SK-N-SH (cell line): ENCODE measurements around the gene SCO2. TPM values are rescaled to one million over a fixed set of nuclear protein-coding genes. Genes with fewer than 3 reads are reported as not detected.

Experiments used
- CTCF ChIA-PET: fragments of 300-600, 350-600 bp; formaldehyde crosslinking; extraction: SDS; loops from one replicate; lab custom pipeline; 2021; lab: Yijun Ruan, JAX
- POLR2A ChIA-PET: fragments of 350-600 bp; sonication (Branson Sonifier 250); formaldehyde crosslinking; extraction: SDS; loops from one replicate; lab custom pipeline; 2020; ENCODE audit warnings: antibody characterized with exemption, inconsistent platforms; lab: Yijun Ruan, JAX
- DNase-seq: peaks from one replicate; pipeline ENCODE4 v3.0.0; 2012
- H2AFZ ChIP-seq: fragments of 200-600 bp; sonication (generic); 2 replicates; pipeline ENCODE4 v1.8.1; 2016; ENCODE audit warnings: antibody characterized with exemption, mild to moderate bottlenecking, low read depth
- H3F3A ChIP-seq: fragments of 200-600 bp; sonication (generic); replicated peaks from 2 replicates; pipeline ENCODE3; 2016; ENCODE audit warnings: antibody characterized with exemption, mild to moderate bottlenecking; ENCODE audit not compliant: insufficient read depth
- H3K27ac ChIP-seq, 2 experiments: fragments of 200-500 bp in 1 of 2; fragments of 200-600 bp in 1 of 2; sonication (Bioruptor generic) in 1 of 2; sonication (generic), shearing (Covaris generic) in 1 of 2; 2 replicates each; pipeline versions ENCODE4 v1.5.1 to v1.6.1; 2014 to 2016; ENCODE audit warnings: low read depth in 2 of 2, inconsistent platforms in 1 of 2, low read length in 1 of 2, mild to moderate bottlenecking in 1 of 2, mixed read lengths in 1 of 2
- H3K27me3 ChIP-seq: fragments of 200-600 bp; sonication (generic), shearing (Covaris generic); 2 replicates; pipeline ENCODE4 v1.6.1; 2016; ENCODE audit warnings: mixed run types; ENCODE audit not compliant: insufficient read depth
- H3K36me3 ChIP-seq, 2 experiments: fragments of 200-500 bp in 1 of 2; fragments of 200-600 bp in 1 of 2; sonication (Bioruptor generic) in 1 of 2; sonication (generic) in 1 of 2; replicated peaks in 1 of 2; 2 replicates each; pipeline versions ENCODE3 to v1.5.1; 2014 to 2016; ENCODE audit warnings: low read length in 1 of 2, mild to moderate bottlenecking in 1 of 2; ENCODE audit not compliant: insufficient read depth in 2 of 2, control insufficient read depth in 1 of 2
- H3K4me1 ChIP-seq, 2 experiments: fragments of 200-500 bp in 1 of 2; fragments of 200-600 bp in 1 of 2; sonication (Bioruptor generic) in 1 of 2; sonication (generic), shearing (Covaris generic) in 1 of 2; 2 replicates each; pipeline versions ENCODE4 v1.5.1 to v1.6.1; 2014 to 2016; ENCODE audit warnings: low read depth in 1 of 2, low read length in 1 of 2, mixed run types in 1 of 2; ENCODE audit not compliant: insufficient read depth in 2 of 2, control insufficient read depth in 1 of 2
- H3K4me2 ChIP-seq: fragments of 200-600 bp; sonication (generic), shearing (Covaris generic); 2 replicates; pipeline ENCODE4 v1.6.1; 2017; ENCODE audit warnings: mixed run types
- H3K4me3 ChIP-seq, 2 experiments: fragments of 200-500 bp in 1 of 2; fragments of 200-600 bp in 1 of 2; sonication (Bioruptor generic) in 1 of 2; sonication (generic), shearing (Covaris generic) in 1 of 2; 2 replicates each; pipeline versions ENCODE4 v1.5.1 to v1.8.1; 2014 to 2016; ENCODE audit warnings: low read depth in 2 of 2, inconsistent platforms in 1 of 2, low read length in 1 of 2, mild to moderate bottlenecking in 1 of 2, mixed read lengths in 1 of 2, moderate library complexity in 1 of 2
- H3K79me2 ChIP-seq: fragments of 200-600 bp; sonication (generic); 2 replicates; pipeline ENCODE4 v1.8.1; 2017; ENCODE audit warnings: mild to moderate bottlenecking; ENCODE audit not compliant: insufficient read depth
- H3K9ac ChIP-seq: fragments of 200-600 bp; sonication (generic); 2 replicates; pipeline ENCODE4 v1.6.1; 2017; ENCODE audit warnings: mixed run types
- H3K9me2 ChIP-seq: fragments of 200-600 bp; sonication (generic); 2 replicates; pipeline ENCODE4 v1.6.1; 2017; ENCODE audit warnings: mixed run types
- H3K9me3 ChIP-seq: fragments of 200-600 bp; sonication (generic); 2 replicates; pipeline ENCODE4 v1.6.1; 2017; ENCODE audit warnings: mixed run types, mild to moderate bottlenecking, moderate library complexity
- H4K20me1 ChIP-seq: fragments of 200-600 bp; sonication (generic); 2 replicates; pipeline ENCODE4 v1.6.1; 2017; ENCODE audit warnings: mild to moderate bottlenecking, mixed run types; ENCODE audit not compliant: insufficient read depth
- EZH2phosphoT487 ChIP-seq: fragments of 200-600 bp; sonication (generic); IDR thresholded peaks from 2 replicates; pipeline ENCODE4 v1.6.1; 2017; ENCODE audit warnings: low read depth, mixed run types, mild to moderate bottlenecking, antibody characterized with exemption, moderate library complexity, borderline replicate concordance
- GATA2 ChIP-seq: sonication (generic); formaldehyde crosslinking; IDR thresholded peaks from 2 replicates; pipeline ENCODE4 v1.5.0; 2020; ENCODE audit warnings: mild to moderate bottlenecking, missing genetic modification reagents
- NFIC ChIP-seq: IDR thresholded peaks from 2 replicates; pipeline ENCODE4 v1.4.0; 2012; ENCODE audit warnings: borderline replicate concordance
- POLR2AphosphoS5 ChIP-seq: IDR thresholded peaks from 2 replicates; pipeline ENCODE4 v1.6.1; 2012; ENCODE audit warnings: low read depth, low read length
- RCOR1 ChIP-seq: fragments of 150-350 bp; IDR thresholded peaks from 2 replicates; pipeline ENCODE4 v1.6.1; 2017; ENCODE audit warnings: antibody characterized with exemption, low read length
- TAF1 ChIP-seq: IDR thresholded peaks from 2 replicates; pipeline ENCODE4 v1.6.1; 2012; ENCODE audit warnings: low read depth, mild to moderate bottlenecking, low read length, moderate library complexity, borderline replicate concordance
- TCF12 ChIP-seq: IDR thresholded peaks from 2 replicates; pipeline ENCODE4 v1.4.0; 2012
- TEAD4 ChIP-seq: IDR thresholded peaks from 2 replicates; pipeline ENCODE4 v1.4.0; 2012; ENCODE audit warnings: mild to moderate bottlenecking, borderline replicate concordance; ENCODE audit not compliant: insufficient read depth
- WGBS: methylation state at CpG from one replicate; pipeline ENCODE4 v1.1.6; 2017; ENCODE audit warnings: low lambda C conversion rate; 5-methylcytosine and 5-hydroxymethylcytosine counted together
- polyA plus RNA-seq, 3 experiments: library from polyadenylated mRNA; depleted of rRNA; stranded (reverse); fragments of >200 nt; gene quantifications; 2 replicates each; pipeline ENCODE4 v1.2.3, GENCODE V29; 2012
- TF ChIP-seq, protein P1 (sequence below): IDR thresholded peaks from 2 replicates; pipeline ENCODE4 v1.6.1; 2012; ENCODE audit warnings: mild to moderate bottlenecking, low read depth, low read length, moderate library complexity
- TF ChIP-seq, protein P2 (sequence below): IDR thresholded peaks from 2 replicates; pipeline ENCODE4; 2012

SCO2 gene
- polyA plus RNA-seq, 1 of the 3 experiments (the other 2 are of a cell fraction) = 4.0 TPM

DNA sequence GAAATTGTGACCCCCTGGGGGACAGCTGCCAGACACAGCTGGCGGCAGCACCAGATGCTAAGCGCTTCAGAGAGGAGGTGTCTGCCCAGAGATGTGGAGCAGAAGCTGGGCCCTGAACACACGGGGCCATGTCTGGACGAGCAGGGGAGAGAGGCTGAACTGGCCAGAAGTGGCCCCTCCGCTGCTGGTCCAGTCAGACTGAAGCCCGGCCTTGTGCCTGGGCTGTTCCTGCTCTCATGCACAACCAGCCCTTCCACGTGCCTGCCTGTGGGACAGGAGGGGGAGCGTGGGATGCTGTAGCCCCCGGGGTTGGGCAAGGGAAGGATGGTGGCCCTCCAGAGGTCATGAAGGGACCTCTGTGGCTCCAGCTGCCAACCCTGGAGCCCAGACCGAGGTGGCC is 42.3 kb downstream of the SCO2 start:
- Histone ChIP-seq H3K9ac (no peak overlapping the region), H3K79me2 (no peaks in the 10 kb centered on the region), H3K27ac (no peak overlapping the region), H3K9me2 (no peaks in the 10 kb centered on the region), H3K36me3 (no peaks in the 10 kb centered on the region), H3F3A (no peaks in the 10 kb centered on the region), H4K20me1 (no peaks in the 10 kb centered on the region), H3K4me3 (no peak overlapping the region), H3K9me3 (no peaks in the 10 kb centered on the region), H3K4me2 (no peak overlapping the region), H3K4me1 (peaks cover 0 to 2% of the 10 kb centered on the region in 2 experiments; a peak in 1 of 4 replicates), H3K27me3 (peaks cover 10% of the 10 kb centered on the region; the same call in 1 of the 2 replicates), H2AFZ (no peak overlapping the region)
- WGBS = 93% methylated on average over 3 of the region's 10 CpGs
- TF ChIP-seq TEAD4 (no peak), TCF12 (no peak)
- ChIA-PET CTCF (no interaction called here), POLR2A (no interaction called here)
- DNase-seq = no peak

DNA sequence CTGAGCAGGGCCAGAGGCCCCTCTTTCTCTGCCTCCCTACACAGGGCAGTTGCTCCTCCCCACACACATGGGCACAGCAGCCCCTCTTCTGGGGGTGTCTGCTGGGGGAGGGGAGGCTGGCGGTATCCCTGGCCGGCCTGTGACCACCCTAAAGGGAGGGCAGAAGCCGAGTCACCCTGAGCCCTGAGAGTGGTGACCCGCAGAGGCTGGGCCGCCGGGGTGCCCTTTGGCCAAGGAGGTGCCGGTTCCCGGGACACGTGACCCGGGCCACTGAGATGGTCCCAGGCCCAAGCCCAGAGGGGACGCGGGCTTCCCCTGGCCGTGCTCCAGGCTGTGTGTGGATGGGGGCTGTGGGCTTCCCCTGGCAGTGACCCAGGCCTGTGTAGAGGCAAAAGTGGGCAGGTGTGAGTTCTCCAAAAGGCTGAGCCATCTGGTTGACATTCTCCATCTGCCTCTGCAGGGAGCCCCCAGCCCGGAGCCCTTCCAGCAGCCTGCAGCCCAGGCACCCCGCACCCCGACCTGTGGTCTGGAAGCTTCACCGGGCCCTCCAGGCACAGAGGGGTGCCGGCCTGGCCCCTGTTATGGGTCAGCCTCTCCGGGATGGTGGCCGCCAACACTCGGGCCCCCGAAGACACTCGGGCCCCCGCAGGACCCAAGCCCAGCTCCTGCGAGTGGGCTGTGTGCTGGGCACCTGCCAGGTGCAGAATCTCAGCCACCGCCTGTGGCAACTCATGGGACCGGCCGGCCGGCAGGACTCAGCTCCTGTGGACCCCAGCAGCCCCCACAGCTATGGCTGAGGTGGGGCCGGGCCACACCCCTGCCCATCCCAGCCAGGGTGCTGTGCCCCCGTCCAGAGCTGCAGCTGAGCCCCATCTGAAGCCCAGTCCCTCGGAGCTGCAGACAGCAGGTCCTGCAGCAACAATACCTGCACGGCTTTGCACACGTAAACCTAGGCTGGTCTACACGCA is 43.0 kb downstream of the SCO2 start:
- DNase-seq = no peak
- H3K9ac ChIP-seq = no peak overlapping the region
- H2AFZ ChIP-seq = no peak overlapping the region
- no peaks in the 10 kb centered on the region for H3F3A ChIP-seq
- H3K9me2 ChIP-seq = no peaks in the 10 kb centered on the region
- H3K36me3 ChIP-seq = no peaks in the 10 kb centered on the region
- H3K4me3 ChIP-seq = peak overlapping the region; percentile 44 to 48
- no peaks in the 10 kb centered on the region for H4K20me1 ChIP-seq
- peak overlapping the region; percentile 55 for H3K4me2 ChIP-seq
- H3K79me2 ChIP-seq = no peaks in the 10 kb centered on the region
- ChIA-PET POLR2A (no interaction called here), CTCF (interaction anchor here (0.6 kb wide), 1 partner anchor 145 kb away, joined by 3 read pairs; no protein-coding TSS in a partner anchor)
- H3K27me3 ChIP-seq = peaks cover 10% of the 10 kb centered on the region; the same call in 1 of the 2 replicates
- TF ChIP-seq RCOR1 (no peak), GATA2 (CRISPR knock-in tag) (no peak), EZH2phosphoT487 (no peak), NFIC (no peak), POLR2AphosphoS5 (no peak), TCF12 (no peak), TAF1 (no peak)
- TF ChIP-seq, protein P1, sequence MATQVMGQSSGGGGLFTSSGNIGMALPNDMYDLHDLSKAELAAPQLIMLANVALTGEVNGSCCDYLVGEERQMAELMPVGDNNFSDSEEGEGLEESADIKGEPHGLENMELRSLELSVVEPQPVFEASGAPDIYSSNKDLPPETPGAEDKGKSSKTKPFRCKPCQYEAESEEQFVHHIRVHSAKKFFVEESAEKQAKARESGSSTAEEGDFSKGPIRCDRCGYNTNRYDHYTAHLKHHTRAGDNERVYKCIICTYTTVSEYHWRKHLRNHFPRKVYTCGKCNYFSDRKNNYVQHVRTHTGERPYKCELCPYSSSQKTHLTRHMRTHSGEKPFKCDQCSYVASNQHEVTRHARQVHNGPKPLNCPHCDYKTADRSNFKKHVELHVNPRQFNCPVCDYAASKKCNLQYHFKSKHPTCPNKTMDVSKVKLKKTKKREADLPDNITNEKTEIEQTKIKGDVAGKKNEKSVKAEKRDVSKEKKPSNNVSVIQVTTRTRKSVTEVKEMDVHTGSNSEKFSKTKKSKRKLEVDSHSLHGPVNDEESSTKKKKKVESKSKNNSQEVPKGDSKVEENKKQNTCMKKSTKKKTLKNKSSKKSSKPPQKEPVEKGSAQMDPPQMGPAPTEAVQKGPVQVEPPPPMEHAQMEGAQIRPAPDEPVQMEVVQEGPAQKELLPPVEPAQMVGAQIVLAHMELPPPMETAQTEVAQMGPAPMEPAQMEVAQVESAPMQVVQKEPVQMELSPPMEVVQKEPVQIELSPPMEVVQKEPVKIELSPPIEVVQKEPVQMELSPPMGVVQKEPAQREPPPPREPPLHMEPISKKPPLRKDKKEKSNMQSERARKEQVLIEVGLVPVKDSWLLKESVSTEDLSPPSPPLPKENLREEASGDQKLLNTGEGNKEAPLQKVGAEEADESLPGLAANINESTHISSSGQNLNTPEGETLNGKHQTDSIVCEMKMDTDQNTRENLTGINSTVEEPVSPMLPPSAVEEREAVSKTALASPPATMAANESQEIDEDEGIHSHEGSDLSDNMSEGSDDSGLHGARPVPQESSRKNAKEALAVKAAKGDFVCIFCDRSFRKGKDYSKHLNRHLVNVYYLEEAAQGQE = no peak
- TF ChIP-seq, protein P2, sequence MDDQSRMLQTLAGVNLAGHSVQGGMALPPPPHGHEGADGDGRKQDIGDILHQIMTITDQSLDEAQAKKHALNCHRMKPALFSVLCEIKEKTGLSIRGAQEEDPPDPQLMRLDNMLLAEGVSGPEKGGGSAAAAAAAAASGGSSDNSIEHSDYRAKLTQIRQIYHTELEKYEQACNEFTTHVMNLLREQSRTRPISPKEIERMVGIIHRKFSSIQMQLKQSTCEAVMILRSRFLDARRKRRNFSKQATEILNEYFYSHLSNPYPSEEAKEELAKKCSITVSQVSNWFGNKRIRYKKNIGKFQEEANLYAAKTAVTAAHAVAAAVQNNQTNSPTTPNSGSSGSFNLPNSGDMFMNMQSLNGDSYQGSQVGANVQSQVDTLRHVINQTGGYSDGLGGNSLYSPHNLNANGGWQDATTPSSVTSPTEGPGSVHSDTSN = no peak
- no peaks in the 10 kb centered on the region for H3K9me3 ChIP-seq
- no peak overlapping the region for H3K27ac ChIP-seq
- H3K4me1 ChIP-seq = peaks cover 0 to 2% of the 10 kb centered on the region in 2 experiments; a peak in 1 of 4 replicates
- WGBS = 94% methylated on average over 7 of the region's 35 CpGs
